ENCODE results near the gene PRRG4. TPM values are rescaled to one million over a fixed set of nuclear protein-coding genes. Genes with fewer than 3 reads are reported as not detected.

The PRRG4 gene
- total RNA-seq, 1 experiment from 2014 or later, result 1.2 TPM

GRCh38 chr11:32847511-32847910 is 17.8 kb downstream of the PRRG4 start:
- Histone ChIP-seq H4K91ac (ENCODE audit: insufficient read length, low read depth, low read length) (no peak overlapping the region), H3K79me2 (ENCODE audit: insufficient read depth, low read length) (no peaks in the 10 kb centered on the region), H3K4me2 (ENCODE audit: insufficient read depth, insufficient read length, low read length) (no peak overlapping the region), H3T11ph (ENCODE audit: low read length) (no peak overlapping the region), H3K9ac (ENCODE audit: extremely low read depth, insufficient read length, low read length) (no peak overlapping the region), H3K4ac (ENCODE audit: low read depth, low read length) (no peak overlapping the region), H3K4me1 (ENCODE audit: insufficient read depth, low read length) (no peaks in the 10 kb centered on the region), H3K27me3 (ENCODE audit: insufficient read depth, low read length) (no peaks in the 10 kb centered on the region), H3K23ac (ENCODE audit: insufficient read length, low read depth, low read length) (no peak overlapping the region), H3K23me2 (ENCODE audit: insufficient read length, low read depth, low read length, poor library complexity, severe bottlenecking) (no peaks in the 10 kb centered on the region), H3K27ac (ENCODE audit: insufficient read length, low read depth, low read length) (no peak overlapping the region), H2AK5ac (ENCODE audit: insufficient read length, low read length) (no peak overlapping the region), H3K79me1 (ENCODE audit: insufficient read depth, low read depth, low read length, poor library complexity, severe bottlenecking) (no peaks in the 10 kb centered on the region), H4K8ac (replicated peaks; ENCODE audit: insufficient read length, low read depth, low read length) (no peak overlapping the region), H3K56ac (ENCODE audit: insufficient read length, low read depth, low read length) (no peak overlapping the region), H4K5ac (ENCODE audit: insufficient read length, low read depth, low read length) (no peak overlapping the region), H3K14ac (ENCODE audit: insufficient read depth, low read length) (no peak overlapping the region), H3K9me3 (ENCODE audit: control insufficient read depth, low read depth, low read length) (no peaks in the 10 kb centered on the region), H2BK5ac (ENCODE audit: insufficient read length, low read length) (no peak overlapping the region), H2BK15ac (ENCODE audit: low read depth, low read length) (no peak overlapping the region), H2BK20ac (ENCODE audit: low read depth, low read length, poor library complexity, severe bottlenecking) (no peak overlapping the region), H4K20me1 (ENCODE audit: control insufficient read depth, insufficient read depth, insufficient read length) (no peaks in the 10 kb centered on the region), H2AFZ (ENCODE audit: low read length) (no peak overlapping the region), H2BK120ac (ENCODE audit: low read depth, low read length, poor library complexity, severe bottlenecking) (no peak overlapping the region), H3K18ac (ENCODE audit: insufficient read length, low read depth, low read length) (no peak overlapping the region), H2BK12ac (ENCODE audit: insufficient read length, low read depth, low read length) (no peak overlapping the region)
- Mint-ChIP-seq H3K36me3 (ENCODE audit: insufficient read depth in 1 of 3, low read depth in 3 of 3) (peaks cover 0 to 1% (median 0%) of the 10 kb centered on the region in 3 experiments; a peak in 1 of 7 replicates), H3K27ac (no peak overlapping the region), H3K4me1 (peaks cover 7 to 8% of the 10 kb centered on the region in 2 experiments), H3K9me3 (no peaks in the 10 kb centered on the region), H3K27me3 (ENCODE audit: low read depth) (no peaks in the 10 kb centered on the region), H3K4me3 (no peak overlapping the region)
- TF ChIP-seq CTCF (conservative IDR thresholded peaks at IDR 0.05), result no peak
- DNase-seq, result no peak
- WGBS (ENCODE audit: extremely low coverage, insufficient read length, low lambda C conversion rate), result no CpG with 5 or more reads among the region's 2 CpGs

Data from H9 (cell line).